HepG2 (cell line): ENCODE results near the gene CCDC183. TPM values are rescaled to one million over a fixed set of nuclear protein-coding genes. Genes with fewer than 3 reads are reported as not detected.
A peak's percentile ranks its signal among the peaks of the same experiment; 100 is the strongest.

ENCODE experiments used
- AGO2 ChIP-seq: fragments of 200-400 bp; formaldehyde crosslinking; optimal IDR thresholded peaks from 2 replicates; pipeline ENCODE3; 2017; ENCODE audit warnings: mild to moderate bottlenecking, low read depth, low read length, moderate library complexity
- SALL2 ChIP-seq: sonication (generic); formaldehyde crosslinking; IDR thresholded peaks from 2 replicates; pipeline ENCODE4 v1.8.1; 2023; ENCODE audit warnings: mild to moderate bottlenecking, missing genetic modification reagents, inconsistent platforms
- ZBTB37 ChIP-seq: sonication (generic); formaldehyde crosslinking; IDR thresholded peaks from 2 replicates; pipeline ENCODE4 v1.4.0; 2020; ENCODE audit warnings: mild to moderate bottlenecking, missing genetic modification reagents
- ZC3H13 ChIP-seq: sonication (generic); formaldehyde crosslinking; IDR thresholded peaks from 2 replicates; pipeline ENCODE4 v1.8.1; 2023; ENCODE audit warnings: mild to moderate bottlenecking, missing genetic modification reagents, moderate library complexity
- ZFP90 ChIP-seq: sonication (generic); formaldehyde crosslinking; IDR thresholded peaks from 2 replicates; pipeline ENCODE4 v1.8.0; 2022; ENCODE audit warnings: missing genetic modification reagents, mild to moderate bottlenecking, inconsistent platforms, borderline replicate concordance
- ZNF331 ChIP-seq: sonication (generic); formaldehyde crosslinking; IDR thresholded peaks from 2 replicates; pipeline ENCODE4 v1.4.0; 2020; ENCODE audit warnings: missing genetic modification reagents
- ZNF687 ChIP-seq: sonication (generic); formaldehyde crosslinking; IDR thresholded peaks from 2 replicates; pipeline ENCODE4 v1.5.1; 2020; ENCODE audit warnings: mild to moderate bottlenecking, missing genetic modification reagents, moderate library complexity
- ZNF775 ChIP-seq: sonication (generic); formaldehyde crosslinking; IDR thresholded peaks from 2 replicates; pipeline ENCODE4 v1.4.0; 2020; ENCODE audit warnings: missing genetic modification reagents, mild to moderate bottlenecking, moderate library complexity, borderline replicate concordance
- polyA plus RNA-seq, 8 experiments: library from polyadenylated mRNA; depleted of rRNA in 3 of 8; stranded (reverse) in 7 of 8; unstranded in 1 of 8; fragments of >200 nt; fragmentation: Illumina TruSeq in 4 of 8; extraction: Trizol in 4 of 8; gene quantifications; 2 replicates each; pipeline versions ENCODE4 v1.2.1 to v1.2.3, GENCODE V29; 2011 to 2016; ENCODE audit warnings: low read depth in 4 of 8, missing spikeins in 1 of 8, mixed read lengths in 1 of 8; ENCODE audit not compliant: insufficient read depth in 1 of 8
- total RNA-seq, 5 experiments: library from RNA; depleted of rRNA; stranded (reverse); fragments of >200 nt; fragmentation: Illumina TruSeq; extraction: Trizol; gene quantifications; 2 replicates each; pipeline ENCODE4 v1.2.3, GENCODE V29; 2016; ENCODE audit warnings: low read depth in 1 of 5

The CCDC183 gene
- total and polyA plus RNA-seq, 2 of the 13 experiments (the other 11 are each of a cell fraction or from before 2014, with no cell fraction given), result 5.0 to 66.4 TPM

- TF ChIP-seq ZC3H13 (CRISPR knock-in tag), result no peak
- TF ChIP-seq ZNF775, result no peak
- peak; percentile 18; the same call in 1 of the 2 replicates for TF ChIP-seq ZNF687
- peak; percentile 21 for TF ChIP-seq AGO2
- TF ChIP-seq ZFP90 (CRISPR knock-in tag), result no peak
- TF ChIP-seq SALL2 (CRISPR knock-in tag), result no peak
- no peak for TF ChIP-seq ZBTB37 (CRISPR knock-in tag)
- no peak for TF ChIP-seq ZNF331
These were observed 18.7 kb downstream of the CCDC183 start (continued) for GRCh38 chr9:136814725-136815421.
